ENCODE data around the gene MAP1B. TPM values are rescaled to one million over a fixed set of nuclear protein-coding genes. Genes with fewer than 3 reads are reported as not detected.

Gene MAP1B
- total RNA-seq, 1 experiment from 2014 or later: 8.9 TPM

GRCh38 chr5:72159501-72159911 lies 52.2 kb downstream of the MAP1B start:
- H3K4me3 ChIP-seq (replicated peaks in 1 of 2; ENCODE audit: low read depth in 1 of 2, low read length in 2 of 2): no peak overlapping the region
- no peaks in the 10 kb centered on the region for H3K79me2 ChIP-seq (ENCODE audit: insufficient read depth, low read length)
- ATAC-seq (no peak), DNase-seq (ENCODE audit: low read depth, low spot score) (no peak)
- H3K27me3 ChIP-seq (ENCODE audit: insufficient read depth, low read length): no peaks in the 10 kb centered on the region
- RAD21 ChIA-PET (ENCODE audit: low non-redundant PET in 1 of 2, low total read pairs in 2 of 2, uncharacterized antibody in 2 of 2, unreplicated experiment in 2 of 2): no interaction called here
- no peaks in the 10 kb centered on the region for H3K36me3 ChIP-seq (ENCODE audit: control insufficient read depth in 1 of 2, insufficient read depth in 2 of 2, low read length in 2 of 2)
- CTCF ChIA-PET: no interaction called here
- H3K27ac ChIP-seq (ENCODE audit: low read depth, low read length): no peak overlapping the region
- POLR2A ChIA-PET: no interaction called here
- BruUV-seq (replicated peaks): no TSS peak
- no peaks in the 10 kb centered on the region for H4K20me1 ChIP-seq (ENCODE audit: insufficient read depth)
- H2AFZ ChIP-seq (ENCODE audit: low read depth, low read length, poor library complexity, severe bottlenecking): no peak overlapping the region
- no peaks in the 10 kb centered on the region for H3K9me2 ChIP-seq (ENCODE audit: insufficient read depth)
- H3K4me2 ChIP-seq (ENCODE audit: low read length): no peak overlapping the region
- no peaks in the 10 kb centered on the region for H3K9me3 ChIP-seq (ENCODE audit: control insufficient read depth in 1 of 2, insufficient read depth in 1 of 2, low read depth in 1 of 2, low read length in 2 of 2)
- no peak overlapping the region for H3K9ac ChIP-seq (ENCODE audit: low read length)
- TF ChIP-seq SRF (IDR thresholded peaks at IDR 0.05; ENCODE audit: low read depth): no peak
- no peak for TF ChIP-seq CBX3 (IDR thresholded peaks at IDR 0.05; ENCODE audit: low read depth)
- TF ChIP-seq EZH2phosphoT487 (IDR thresholded peaks at IDR 0.05; ENCODE audit: borderline replicate concordance): no peak
- no peak for TF ChIP-seq ATF3 (IDR thresholded peaks at IDR 0.05)
- intact Hi-C loops (cut with micrococcal nuclease): no loop called here
- no peaks in the 10 kb centered on the region for H3K4me1 ChIP-seq (ENCODE audit: control insufficient read depth in 1 of 2, insufficient read depth in 2 of 2, low read length in 2 of 2)

- no peaks in the 10 kb centered on the region for H4K20me1 ChIP-seq (ENCODE audit: insufficient read depth)
- H3K9me2 ChIP-seq (ENCODE audit: insufficient read depth): no peaks in the 10 kb centered on the region
- H2AFZ ChIP-seq (ENCODE audit: low read depth, low read length, poor library complexity, severe bottlenecking): no peak overlapping the region
- no peak overlapping the region for H3K9ac ChIP-seq (ENCODE audit: low read length)
- H3K4me2 ChIP-seq (ENCODE audit: low read length): no peak overlapping the region
- H3K27ac ChIP-seq (ENCODE audit: low read depth, low read length): no peak overlapping the region
- no peak for ATAC-seq
- RAD21 ChIA-PET (ENCODE audit: low non-redundant PET in 1 of 2, low total read pairs in 2 of 2, uncharacterized antibody in 2 of 2, unreplicated experiment in 2 of 2): no interaction called here
- H3K27me3 ChIP-seq (ENCODE audit: insufficient read depth, low read length): no peaks in the 10 kb centered on the region
- no peaks in the 10 kb centered on the region for H3K36me3 ChIP-seq (ENCODE audit: control insufficient read depth in 1 of 2, insufficient read depth in 2 of 2, low read length in 2 of 2)
- no peak for DNase-seq (ENCODE audit: low read depth, low spot score)
- BruUV-seq (replicated peaks): no TSS peak
- no peaks in the 10 kb centered on the region for H3K4me1 ChIP-seq (ENCODE audit: control insufficient read depth in 1 of 2, insufficient read depth in 2 of 2, low read length in 2 of 2)
- no peaks in the 10 kb centered on the region for H3K79me2 ChIP-seq (ENCODE audit: insufficient read depth, low read length)
- H3K9me3 ChIP-seq (ENCODE audit: control insufficient read depth in 1 of 2, insufficient read depth in 1 of 2, low read depth in 1 of 2, low read length in 2 of 2): no peaks in the 10 kb centered on the region
- POLR2A ChIA-PET: no interaction called here
- CTCF ChIA-PET: interaction anchor here (0.6 kb wide), 1 partner anchor 97 kb away, joined by 3 read pairs; no protein-coding TSS in a partner anchor
- intact Hi-C loops (cut with micrococcal nuclease): no loop called here
- no peak overlapping the region for H3K4me3 ChIP-seq (replicated peaks in 1 of 2; ENCODE audit: low read depth in 1 of 2, low read length in 2 of 2)
- TF ChIP-seq YY1 (IDR thresholded peaks at IDR 0.05; ENCODE audit: extremely low read depth, insufficient replicate concordance, low read depth, low read length) (no peak), CTCF (IDR thresholded peaks at IDR 0.05 in 2 of 3, conservative IDR thresholded peaks at IDR 0.05 in 1 of 3; ENCODE audit: borderline replicate concordance in 1 of 3, insufficient read depth in 1 of 3, low read depth in 2 of 3, low read length in 2 of 3) (no peak), ELF1 (IDR thresholded peaks at IDR 0.05; ENCODE audit: borderline replicate concordance, low read depth) (no peak), EGR1 (IDR thresholded peaks at IDR 0.05; ENCODE audit: low read depth) (no peak), RAD21 (IDR thresholded peaks at IDR 0.05; ENCODE audit: low read depth) (no peak), ZFX (IDR thresholded peaks at IDR 0.05) (no peak), CEBPB (IDR thresholded peaks at IDR 0.05; ENCODE audit: low read depth) (no peak), POLR2A (IDR thresholded peaks at IDR 0.05; ENCODE audit: borderline replicate concordance, extremely low read depth, insufficient read depth, insufficient read length) (no peak), EZH2phosphoT487 (IDR thresholded peaks at IDR 0.05; ENCODE audit: borderline replicate concordance) (no peak), JUND (IDR thresholded peaks at IDR 0.05) (no peak), MAX (IDR thresholded peaks at IDR 0.05) (no peak), ATF3 (IDR thresholded peaks at IDR 0.05) (no peak), ZNF274 (IDR thresholded peaks at IDR 0.05; ENCODE audit: low read depth, low read length) (no peak), REST (IDR thresholded peaks at IDR 0.05; ENCODE audit: low read depth) (no peak)
Observed at GRCh38 chr5:72160329-72160728, 53.1 kb downstream of the MAP1B start.
